PFSK-1 (cell line): Measurements from ENCODE around the gene TSPAN18.

Source experiments
- POLR2AphosphoS5 ChIP-seq: IDR thresholded peaks from 2 replicates; pipeline ENCODE4 v1.6.1; 2012; ENCODE audit warnings: low read depth, mild to moderate bottlenecking, control low read depth, low read length, moderate library complexity
- TF ChIP-seq, protein P1 (sequence below), 2 experiments: IDR thresholded peaks; 2 replicates each; pipeline versions ENCODE4 v1.6.1 to v1.8.0; 2011 to 2012; ENCODE audit warnings: low read depth in 2 of 2, low read length in 2 of 2, control low read depth in 1 of 2, inconsistent platforms in 1 of 2, mild to moderate bottlenecking in 1 of 2, moderate library complexity in 1 of 2; ENCODE audit not compliant: insufficient read depth in 1 of 2

DNA sequence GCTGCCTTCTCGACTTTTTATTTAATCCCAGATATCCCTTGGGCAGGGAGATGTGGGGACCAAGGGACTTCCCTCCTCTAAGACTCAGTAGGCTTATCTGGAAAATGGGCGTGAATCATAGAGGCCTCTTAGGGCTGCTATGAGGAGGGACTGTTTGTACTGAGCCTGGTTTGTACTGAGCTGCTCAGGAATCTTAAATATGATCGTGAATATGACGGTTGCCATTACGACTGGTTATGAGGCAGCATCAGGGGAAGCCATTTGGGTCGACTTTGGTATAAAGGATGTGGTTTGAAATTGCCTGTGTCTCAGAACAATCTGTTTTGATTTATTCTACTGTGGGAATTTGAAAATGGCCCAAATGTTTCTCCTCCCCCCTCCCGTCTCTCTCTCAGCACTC, 20.6 kb downstream of the TSPAN18 start:
- TF ChIP-seq POLR2AphosphoS5, result no peak
- TF ChIP-seq, protein P1, sequence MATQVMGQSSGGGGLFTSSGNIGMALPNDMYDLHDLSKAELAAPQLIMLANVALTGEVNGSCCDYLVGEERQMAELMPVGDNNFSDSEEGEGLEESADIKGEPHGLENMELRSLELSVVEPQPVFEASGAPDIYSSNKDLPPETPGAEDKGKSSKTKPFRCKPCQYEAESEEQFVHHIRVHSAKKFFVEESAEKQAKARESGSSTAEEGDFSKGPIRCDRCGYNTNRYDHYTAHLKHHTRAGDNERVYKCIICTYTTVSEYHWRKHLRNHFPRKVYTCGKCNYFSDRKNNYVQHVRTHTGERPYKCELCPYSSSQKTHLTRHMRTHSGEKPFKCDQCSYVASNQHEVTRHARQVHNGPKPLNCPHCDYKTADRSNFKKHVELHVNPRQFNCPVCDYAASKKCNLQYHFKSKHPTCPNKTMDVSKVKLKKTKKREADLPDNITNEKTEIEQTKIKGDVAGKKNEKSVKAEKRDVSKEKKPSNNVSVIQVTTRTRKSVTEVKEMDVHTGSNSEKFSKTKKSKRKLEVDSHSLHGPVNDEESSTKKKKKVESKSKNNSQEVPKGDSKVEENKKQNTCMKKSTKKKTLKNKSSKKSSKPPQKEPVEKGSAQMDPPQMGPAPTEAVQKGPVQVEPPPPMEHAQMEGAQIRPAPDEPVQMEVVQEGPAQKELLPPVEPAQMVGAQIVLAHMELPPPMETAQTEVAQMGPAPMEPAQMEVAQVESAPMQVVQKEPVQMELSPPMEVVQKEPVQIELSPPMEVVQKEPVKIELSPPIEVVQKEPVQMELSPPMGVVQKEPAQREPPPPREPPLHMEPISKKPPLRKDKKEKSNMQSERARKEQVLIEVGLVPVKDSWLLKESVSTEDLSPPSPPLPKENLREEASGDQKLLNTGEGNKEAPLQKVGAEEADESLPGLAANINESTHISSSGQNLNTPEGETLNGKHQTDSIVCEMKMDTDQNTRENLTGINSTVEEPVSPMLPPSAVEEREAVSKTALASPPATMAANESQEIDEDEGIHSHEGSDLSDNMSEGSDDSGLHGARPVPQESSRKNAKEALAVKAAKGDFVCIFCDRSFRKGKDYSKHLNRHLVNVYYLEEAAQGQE (IDR thresholded peaks at IDR 0.05; ENCODE audit: insufficient read depth in 1 of 2, low read depth in 2 of 2, low read length in 2 of 2), result no peak
